Right ventricle myocardium inferior (tissue), 1 donor: ENCODE results near the gene ZPLD1. TPM values are rescaled to one million over a fixed set of nuclear protein-coding genes. Genes with fewer than 3 reads are reported as not detected.

Experiments used
- ATAC-seq: fragments of 200-7000 bp; cut with Tn5 transposase; one replicate; pipeline ENCODE4 v1.9.1; 2020; ENCODE audit warnings: mild to moderate bottlenecking, moderate library complexity
- DNase-seq: peaks from one replicate; pipeline ENCODE4 v3.0.0; 2021; ENCODE audit errors: missing footprints
- intact Hi-C: fragments of 100-400 bp; cut with DNase I; formaldehyde crosslinking; loops from one replicate; pipeline ENCODE4 v1.11.0; 2022
- total RNA-seq: library from RNA; stranded (reverse); fragmentation: NEBNext Ultra II Directional; extraction: Animal tissue kit (Norgen Biotek cat#: 25700); gene quantifications from one replicate; pipeline ENCODE4 v1.2.1, GENCODE V29; 2021
- donor health status: DM: no; HTN: yes; CAD: no; lungs with severe emphysema.

The ZPLD1 gene
- total RNA-seq, 1 donor from 2014 or later = not detected

- ATAC-seq = no peak
- intact Hi-C loops = no loop called here
- DNase-seq = no peak
Measured at GRCh38 chr3:102511639-102512038, 76.8 kb downstream of the ZPLD1 start.

GRCh38 chr3:102512734-102513504 lies 78.1 kb downstream of the ZPLD1 start:
- ATAC-seq (no peak), DNase-seq (no peak)
- intact Hi-C loops = no loop called here

- no peak for ATAC-seq
- DNase-seq = no peak
- intact Hi-C loops = no loop called here
Measured at GRCh38 chr3:102514241-102514640, 79.4 kb downstream of the ZPLD1 start.

GRCh38 chr3:102521246-102521645 lies 86.4 kb downstream of the ZPLD1 start:
- ATAC-seq (no peak), DNase-seq (no peak)
- intact Hi-C loops = no loop called here

GRCh38 chr3:102525624-102526023 lies 90.8 kb downstream of the ZPLD1 start:
- intact Hi-C loops = no loop called here
- DNase-seq = no peak
- no peak for ATAC-seq

- ATAC-seq (no peak), DNase-seq (no peak)
- intact Hi-C loops = no loop called here
Measured at GRCh38 chr3:102526865-102527264, 92.0 kb downstream of the ZPLD1 start.

- DNase-seq (no peak), ATAC-seq (no peak)
- intact Hi-C loops = no loop called here
Measured at GRCh38 chr3:102528727-102529126, 93.9 kb downstream of the ZPLD1 start.
